HepG2 (cell line): ENCODE results near the gene AIF1. TPM values are rescaled to one million over a fixed set of nuclear protein-coding genes. Genes with fewer than 3 reads are reported as not detected.

Experiments
- GATAD2A ChIP-seq: IDR thresholded peaks from 2 replicates; pipeline ENCODE4 v1.6.1; 2016
- KDM5A ChIP-seq: fragments of 200-600 bp; sonication (generic); IDR thresholded peaks from 2 replicates; pipeline ENCODE4 v1.7.0; 2018; ENCODE audit warnings: antibody characterized with exemption, mild to moderate bottlenecking, low read length, borderline replicate concordance
- NFKBIZ ChIP-seq: IDR thresholded peaks from 2 replicates; pipeline ENCODE4 v1.6.1; 2018; ENCODE audit warnings: missing genetic modification reagents, missing compliant biosample characterization
- REXO4 ChIP-seq: sonication (generic); formaldehyde crosslinking; IDR thresholded peaks from 2 replicates; pipeline ENCODE4 v1.8.0; 2022; ENCODE audit warnings: missing genetic modification reagents, mild to moderate bottlenecking, borderline replicate concordance
- SOX5 ChIP-seq: IDR thresholded peaks from 2 replicates; pipeline ENCODE4 v1.6.1; 2016; ENCODE audit warnings: borderline replicate concordance
- SRSF9 ChIP-seq: fragments of 200-400 bp; formaldehyde crosslinking; IDR thresholded peaks from 2 replicates; pipeline ENCODE4 v1.6.1; 2018; ENCODE audit warnings: borderline replicate concordance, mild to moderate bottlenecking, low read depth, low read length; ENCODE audit not compliant: insufficient read depth, poor library complexity, severe bottlenecking
- TBP ChIP-seq: sonication (generic); formaldehyde crosslinking; IDR thresholded peaks from 2 replicates; pipeline ENCODE4 v1.5.0; 2020; ENCODE audit warnings: missing genetic modification reagents
- ZMYM2 ChIP-seq: sonication (generic); formaldehyde crosslinking; IDR thresholded peaks from 2 replicates; pipeline ENCODE4 v1.8.0; 2022; ENCODE audit warnings: mild to moderate bottlenecking, missing genetic modification reagents
- ZNF772 ChIP-seq: sonication (generic); formaldehyde crosslinking; IDR thresholded peaks from 2 replicates; pipeline ENCODE4 v1.5.0; 2020; ENCODE audit warnings: mild to moderate bottlenecking, missing genetic modification reagents
- polyA plus RNA-seq, 8 experiments: library from polyadenylated mRNA; depleted of rRNA in 3 of 8; stranded (reverse) in 7 of 8; unstranded in 1 of 8; fragments of >200 nt; fragmentation: Illumina TruSeq in 4 of 8; extraction: Trizol in 4 of 8; gene quantifications; 2 replicates each; pipeline versions ENCODE4 v1.2.1 to v1.2.3, GENCODE V29; 2011 to 2016; ENCODE audit warnings: low read depth in 4 of 8, missing spikeins in 1 of 8, mixed read lengths in 1 of 8; ENCODE audit not compliant: insufficient read depth in 1 of 8
- total RNA-seq, 5 experiments: library from RNA; depleted of rRNA; stranded (reverse); fragments of >200 nt; fragmentation: Illumina TruSeq; extraction: Trizol; gene quantifications; 2 replicates each; pipeline ENCODE4 v1.2.3, GENCODE V29; 2016; ENCODE audit warnings: low read depth in 1 of 5
- TF ChIP-seq, protein P1 (sequence below): sonication (generic); formaldehyde crosslinking; IDR thresholded peaks from 2 replicates; pipeline ENCODE4 v1.4.0; 2020; ENCODE audit warnings: missing genetic modification reagents
- TF ChIP-seq, protein P2 (sequence below): sonication (generic); formaldehyde crosslinking; IDR thresholded peaks from 2 replicates; pipeline ENCODE4 v1.5.0; 2020; ENCODE audit warnings: mild to moderate bottlenecking, missing genetic modification reagents, moderate library complexity
- TF ChIP-seq, protein P3 (sequence below): sonication (generic); formaldehyde crosslinking; IDR thresholded peaks from 2 replicates; pipeline ENCODE4 v1.4.0; 2020; ENCODE audit warnings: missing genetic modification reagents
- TF ChIP-seq, protein P4 (sequence below): sonication (generic); formaldehyde crosslinking; IDR thresholded peaks from 2 replicates; pipeline ENCODE4 v1.9.0; 2021; ENCODE audit warnings: missing genetic modification reagents, mild to moderate bottlenecking, borderline replicate concordance

Gene AIF1
- total and polyA plus RNA-seq, 2 of the 13 experiments (the other 11 are each of a cell fraction or from before 2014, with no cell fraction given): 1.5 TPM; not detected in 1

DNA sequence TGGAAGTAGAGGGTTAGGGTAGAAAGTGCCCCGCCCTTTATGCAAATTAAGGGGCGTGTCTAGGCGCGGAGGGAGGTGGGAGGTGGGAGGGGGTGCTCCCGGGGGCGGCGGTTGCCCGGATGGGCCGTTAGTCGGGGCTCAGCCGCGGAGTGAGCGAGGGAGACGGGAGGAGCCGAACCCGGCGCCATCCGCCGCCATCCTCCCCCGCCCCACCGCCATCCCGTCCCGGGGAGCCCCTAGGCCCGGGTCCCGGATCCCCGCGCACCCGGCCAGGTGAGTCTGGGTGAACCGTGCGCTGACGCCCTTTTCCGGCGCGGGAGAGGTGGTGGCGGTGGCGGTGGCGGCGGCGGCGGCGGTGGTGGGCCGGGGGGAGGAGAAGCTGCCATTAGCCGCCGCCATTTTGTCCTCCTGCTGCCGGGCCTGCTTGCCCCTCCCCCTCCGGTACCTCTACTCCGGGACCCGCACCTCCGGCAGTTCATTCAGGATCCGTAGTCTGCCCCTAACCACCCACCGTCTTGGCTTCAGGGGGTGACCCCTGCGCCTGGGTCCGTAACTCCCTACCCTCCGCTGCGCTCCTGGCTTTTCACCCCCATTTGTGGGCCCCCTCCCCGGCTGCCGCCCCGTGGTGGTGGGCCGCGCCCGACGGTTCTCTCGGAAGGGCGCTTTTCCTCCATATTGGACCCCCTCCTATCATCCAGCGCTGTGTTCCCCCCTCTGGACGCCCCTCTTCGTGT is 5.7 kb downstream of the AIF1 start, which contains the start of gene PRRC2A (continued):
- TF ChIP-seq, protein P1, sequence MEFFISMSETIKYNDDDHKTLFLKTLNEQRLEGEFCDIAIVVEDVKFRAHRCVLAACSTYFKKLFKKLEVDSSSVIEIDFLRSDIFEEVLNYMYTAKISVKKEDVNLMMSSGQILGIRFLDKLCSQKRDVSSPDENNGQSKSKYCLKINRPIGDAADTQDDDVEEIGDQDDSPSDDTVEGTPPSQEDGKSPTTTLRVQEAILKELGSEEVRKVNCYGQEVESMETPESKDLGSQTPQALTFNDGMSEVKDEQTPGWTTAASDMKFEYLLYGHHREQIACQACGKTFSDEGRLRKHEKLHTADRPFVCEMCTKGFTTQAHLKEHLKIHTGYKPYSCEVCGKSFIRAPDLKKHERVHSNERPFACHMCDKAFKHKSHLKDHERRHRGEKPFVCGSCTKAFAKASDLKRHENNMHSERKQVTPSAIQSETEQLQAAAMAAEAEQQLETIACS: no peak
- TF ChIP-seq REXO4 (CRISPR knock-in tag) (no peak), GATAD2A (no peak), ZNF772 (peak; percentile 77; the same call in 1 of the 2 replicates), ZMYM2 (no peak), SOX5 (no peak), SRSF9 (no peak), KDM5A (peak; percentile 68), NFKBIZ (CRISPR knock-in tag) (peak; percentile 48; the same call in 1 of the 2 replicates), TBP (CRISPR knock-in tag) (no peak)
- TF ChIP-seq, protein P2, sequence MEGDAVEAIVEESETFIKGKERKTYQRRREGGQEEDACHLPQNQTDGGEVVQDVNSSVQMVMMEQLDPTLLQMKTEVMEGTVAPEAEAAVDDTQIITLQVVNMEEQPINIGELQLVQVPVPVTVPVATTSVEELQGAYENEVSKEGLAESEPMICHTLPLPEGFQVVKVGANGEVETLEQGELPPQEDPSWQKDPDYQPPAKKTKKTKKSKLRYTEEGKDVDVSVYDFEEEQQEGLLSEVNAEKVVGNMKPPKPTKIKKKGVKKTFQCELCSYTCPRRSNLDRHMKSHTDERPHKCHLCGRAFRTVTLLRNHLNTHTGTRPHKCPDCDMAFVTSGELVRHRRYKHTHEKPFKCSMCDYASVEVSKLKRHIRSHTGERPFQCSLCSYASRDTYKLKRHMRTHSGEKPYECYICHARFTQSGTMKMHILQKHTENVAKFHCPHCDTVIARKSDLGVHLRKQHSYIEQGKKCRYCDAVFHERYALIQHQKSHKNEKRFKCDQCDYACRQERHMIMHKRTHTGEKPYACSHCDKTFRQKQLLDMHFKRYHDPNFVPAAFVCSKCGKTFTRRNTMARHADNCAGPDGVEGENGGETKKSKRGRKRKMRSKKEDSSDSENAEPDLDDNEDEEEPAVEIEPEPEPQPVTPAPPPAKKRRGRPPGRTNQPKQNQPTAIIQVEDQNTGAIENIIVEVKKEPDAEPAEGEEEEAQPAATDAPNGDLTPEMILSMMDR (CRISPR knock-in tag): peak; percentile 24; the same call in 1 of the 2 replicates
- TF ChIP-seq, protein P3, sequence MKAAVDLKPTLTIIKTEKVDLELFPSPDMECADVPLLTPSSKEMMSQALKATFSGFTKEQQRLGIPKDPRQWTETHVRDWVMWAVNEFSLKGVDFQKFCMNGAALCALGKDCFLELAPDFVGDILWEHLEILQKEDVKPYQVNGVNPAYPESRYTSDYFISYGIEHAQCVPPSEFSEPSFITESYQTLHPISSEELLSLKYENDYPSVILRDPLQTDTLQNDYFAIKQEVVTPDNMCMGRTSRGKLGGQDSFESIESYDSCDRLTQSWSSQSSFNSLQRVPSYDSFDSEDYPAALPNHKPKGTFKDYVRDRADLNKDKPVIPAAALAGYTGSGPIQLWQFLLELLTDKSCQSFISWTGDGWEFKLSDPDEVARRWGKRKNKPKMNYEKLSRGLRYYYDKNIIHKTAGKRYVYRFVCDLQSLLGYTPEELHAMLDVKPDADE (CRISPR knock-in tag): no peak; the same call in 1 of the 2 replicates
- TF ChIP-seq, protein P4, sequence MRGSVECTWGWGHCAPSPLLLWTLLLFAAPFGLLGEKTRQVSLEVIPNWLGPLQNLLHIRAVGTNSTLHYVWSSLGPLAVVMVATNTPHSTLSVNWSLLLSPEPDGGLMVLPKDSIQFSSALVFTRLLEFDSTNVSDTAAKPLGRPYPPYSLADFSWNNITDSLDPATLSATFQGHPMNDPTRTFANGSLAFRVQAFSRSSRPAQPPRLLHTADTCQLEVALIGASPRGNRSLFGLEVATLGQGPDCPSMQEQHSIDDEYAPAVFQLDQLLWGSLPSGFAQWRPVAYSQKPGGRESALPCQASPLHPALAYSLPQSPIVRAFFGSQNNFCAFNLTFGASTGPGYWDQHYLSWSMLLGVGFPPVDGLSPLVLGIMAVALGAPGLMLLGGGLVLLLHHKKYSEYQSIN (CRISPR knock-in tag): no peak
